Naive thymus-derived CD4-positive, alpha-beta T cell (primary cell): ENCODE measurements around the gene PDE9A. TPM values are rescaled to one million over a fixed set of nuclear protein-coding genes. Genes with fewer than 3 reads are reported as not detected.

Experiments
- ATAC-seq: fragments of 150-1000 bp; cut with Tn5 transposase; 2 replicates; pipeline ENCODE4 v1.10.0; 2021; ENCODE audit warnings: mild to moderate bottlenecking, moderate library complexity
- CTCF ChIA-PET: fragments of 350-600 bp; sonication (Branson Sonifier 250); formaldehyde crosslinking; loops from one replicate; lab custom pipeline; 2021; ENCODE audit warnings: antibody characterized with exemption; lab: Charles Lee
- POLR2A ChIA-PET: fragments of 350-600 bp; sonication (Branson Sonifier 250); formaldehyde crosslinking; loops from one replicate; lab custom pipeline; 2021; ENCODE audit warnings: antibody characterized with exemption, inconsistent platforms; lab: Charles Lee
- DNase-seq, 9 donors: peaks; one replicate each; pipeline versions ENCODE4 v3.0.0 to v3.0.0-alpha.2; 2020 to 2022; ENCODE audit warnings: mixed read lengths in 1 of 9
- H3K27ac ChIP-seq: one replicate; pipeline ENCODE4 v1.7.0; 2013; ENCODE audit warnings: mild to moderate bottlenecking, low read depth, low read length, moderate library complexity
- H3K27me3 ChIP-seq, 2 donors: one replicate each; pipeline ENCODE4 v1.7.0; 2013; ENCODE audit warnings: low read length in 2 of 2, mild to moderate bottlenecking in 2 of 2, moderate library complexity in 2 of 2; ENCODE audit not compliant: control insufficient read depth in 2 of 2, insufficient read depth in 2 of 2
- H3K36me3 ChIP-seq, 3 experiments: 1 replicate in 2 of 3; 2 replicates in 1 of 3; pipeline ENCODE4 v1.7.0; 2013; ENCODE audit warnings: low read length in 3 of 3, mild to moderate bottlenecking in 3 of 3, moderate library complexity in 1 of 3; ENCODE audit not compliant: insufficient read depth in 3 of 3, control insufficient read depth in 2 of 3
- H3K4me1 ChIP-seq, 2 donors: one replicate each; pipeline ENCODE4 v1.7.0; 2013; ENCODE audit warnings: low read length in 2 of 2, mild to moderate bottlenecking in 2 of 2, moderate library complexity in 1 of 2; ENCODE audit not compliant: control insufficient read depth in 2 of 2, insufficient read depth in 2 of 2
- H3K4me3 ChIP-seq: 2 replicates; pipeline ENCODE4 v1.7.0; 2013; ENCODE audit warnings: mild to moderate bottlenecking, low read length
- H3K9me3 ChIP-seq, 3 experiments: 1 replicate in 2 of 3; 2 replicates in 1 of 3; pipeline ENCODE4 v1.7.0; 2013; ENCODE audit warnings: low read length in 3 of 3; ENCODE audit not compliant: control insufficient read depth in 2 of 3
- H3K27ac Mint-ChIP-seq, 9 donors: one replicate each; pipeline ENCODE4 v1.8.0; 2020 to 2022; ENCODE audit warnings: mixed read lengths in 9 of 9, mild to moderate bottlenecking in 8 of 9, moderate library complexity in 5 of 9, inconsistent platforms in 2 of 9
- H3K27me3 Mint-ChIP-seq, 5 donors: one replicate each; pipeline ENCODE4 v1.8.0; 2021 to 2022; ENCODE audit warnings: mixed read lengths in 5 of 5, mild to moderate bottlenecking in 1 of 5
- H3K36me3 Mint-ChIP-seq, 5 donors: one replicate each; pipeline ENCODE4 v1.8.0; 2020 to 2022; ENCODE audit warnings: mixed read lengths in 5 of 5, mild to moderate bottlenecking in 3 of 5, inconsistent platforms in 1 of 5
- H3K4me1 Mint-ChIP-seq, 7 donors: one replicate each; pipeline ENCODE4 v1.8.0; 2020 to 2022; ENCODE audit warnings: mixed read lengths in 7 of 7, mild to moderate bottlenecking in 3 of 7, inconsistent platforms in 1 of 7
- H3K4me3 Mint-ChIP-seq, 10 donors: one replicate each; pipeline ENCODE4 v1.8.0; 2020 to 2022; ENCODE audit warnings: mild to moderate bottlenecking in 10 of 10, mixed read lengths in 10 of 10, moderate library complexity in 6 of 10, inconsistent platforms in 2 of 10
- H3K9me3 Mint-ChIP-seq, 11 donors: one replicate each; pipeline ENCODE4 v1.8.0; 2020 to 2022; ENCODE audit warnings: mixed read lengths in 11 of 11, mild to moderate bottlenecking in 4 of 11, inconsistent platforms in 1 of 11, moderate library complexity in 1 of 11
- intact Hi-C, 2 donors: fragments of 100-400 bp; cut with micrococcal nuclease; formaldehyde crosslinking; loops; one replicate each; pipeline ENCODE4 v1.15.1; 2023
- polyA plus RNA-seq, 2 donors: library from polyadenylated mRNA; unstranded; fragments of 300-500 nt; fragmentation: Illumina TruSeq; gene quantifications; one replicate each; pipeline ENCODE4 v1.2.3, GENCODE V29; 2021
- total RNA-seq, 6 experiments: library from RNA in 5 of 6; stranded (reverse) in 5 of 6; gene quantifications; 1 replicate in 5 of 6; 2 replicates in 1 of 6; pipeline ENCODE4 v1.2.3 and lab custom pipeline; 2021 to 2026

The PDE9A gene
- total and polyA plus RNA-seq, 7 experiments from 2014 or later, result 5.9 to 18.4 (median 14.7) TPM

- no peaks in the 10 kb centered on the region for H3K36me3 ChIP-seq
- no peak overlapping the region for H3K4me3 ChIP-seq
- H3K36me3 Mint-ChIP-seq, result no peaks in the 10 kb centered on the region
- no peaks in the 10 kb centered on the region for H3K4me1 Mint-ChIP-seq
- H3K9me3 Mint-ChIP-seq, result no peaks in the 10 kb centered on the region
- POLR2A ChIA-PET, result no interaction called here
- no peak overlapping the region for H3K4me3 Mint-ChIP-seq
- intact Hi-C loops, result no loop called here
- H3K4me1 ChIP-seq, result no peaks in the 10 kb centered on the region
- ATAC-seq, result no peak
- H3K27me3 Mint-ChIP-seq, result peaks cover 0 to 16% (median 3%) of the 10 kb centered on the region in 5 donors
- no peak overlapping the region for H3K27ac Mint-ChIP-seq
- H3K9me3 ChIP-seq, result no peaks in the 10 kb centered on the region
- no peaks in the 10 kb centered on the region for H3K27me3 ChIP-seq
- H3K27ac ChIP-seq, result no peak overlapping the region
- CTCF ChIA-PET, result no interaction called here
- no peak for DNase-seq
Observed at GRCh38 chr21:42638266-42638863, 15.1 kb upstream of the PDE9A start.

- POLR2A ChIA-PET, result no interaction called here
- no peak for DNase-seq
- H3K27ac Mint-ChIP-seq, result no peak overlapping the region
Observed at GRCh38 chr21:42639646-42640152, 13.7 kb upstream of the PDE9A start.

GRCh38 chr21:42640486-42640885, 12.9 kb upstream of the PDE9A start:
- no peaks in the 10 kb centered on the region for H3K4me1 ChIP-seq
- intact Hi-C loops, result no loop called here
- ATAC-seq, result no peak
- Mint-ChIP-seq H3K9me3 (no peaks in the 10 kb centered on the region), H3K36me3 (no peaks in the 10 kb centered on the region), H3K27me3 (peaks cover 0 to 16% (median 3%) of the 10 kb centered on the region in 5 donors), H3K27ac (peak overlapping the region in 1 of 9 donors; percentile 20), H3K4me3 (no peak overlapping the region), H3K4me1 (no peaks in the 10 kb centered on the region)
- no peak overlapping the region for H3K4me3 ChIP-seq
- ChIA-PET POLR2A (no interaction called here), CTCF (interaction anchor here (1.2 kb wide), 1 partner anchor 13 kb away, joined by 3 read pairs; the partner anchor contains the start of gene PDE9A)
- H3K9me3 ChIP-seq, result no peaks in the 10 kb centered on the region
- DNase-seq, result no peak
- H3K36me3 ChIP-seq, result no peaks in the 10 kb centered on the region
- H3K27ac ChIP-seq, result no peak overlapping the region
- no peaks in the 10 kb centered on the region for H3K27me3 ChIP-seq

More at GRCh38 chr21:42639646-42640152, 13.7 kb upstream of the PDE9A start:
- H3K9me3 Mint-ChIP-seq, result no peaks in the 10 kb centered on the region
- CTCF ChIA-PET, result no interaction called here
- intact Hi-C loops, result no loop called here
- no peaks in the 10 kb centered on the region for H3K4me1 Mint-ChIP-seq
- no peak overlapping the region for H3K4me3 Mint-ChIP-seq
- Histone ChIP-seq H3K4me3 (no peak overlapping the region), H3K9me3 (no peaks in the 10 kb centered on the region), H3K27ac (no peak overlapping the region), H3K4me1 (no peaks in the 10 kb centered on the region), H3K36me3 (no peaks in the 10 kb centered on the region), H3K27me3 (no peaks in the 10 kb centered on the region)
- peaks cover 0 to 16% (median 3%) of the 10 kb centered on the region in 5 donors for H3K27me3 Mint-ChIP-seq
- H3K36me3 Mint-ChIP-seq, result no peaks in the 10 kb centered on the region
- ATAC-seq, result no peak

- CTCF ChIA-PET, result interaction anchor here (1.2 kb wide), 1 partner anchor 12 kb away, joined by 3 read pairs; the partner anchor contains the start of gene PDE9A
- intact Hi-C loops, result no loop called here
- Mint-ChIP-seq H3K9me3 (no peaks in the 10 kb centered on the region), H3K27me3 (peaks cover 0 to 16% (median 3%) of the 10 kb centered on the region in 5 donors), H3K4me3 (no peak overlapping the region), H3K36me3 (no peaks in the 10 kb centered on the region), H3K27ac (no peak overlapping the region), H3K4me1 (no peaks in the 10 kb centered on the region)
- no peak for DNase-seq
- Histone ChIP-seq H3K36me3 (no peaks in the 10 kb centered on the region), H3K9me3 (no peaks in the 10 kb centered on the region), H3K27ac (no peak overlapping the region), H3K4me3 (no peak overlapping the region), H3K27me3 (no peaks in the 10 kb centered on the region), H3K4me1 (no peaks in the 10 kb centered on the region)
- ATAC-seq, result no peak
- POLR2A ChIA-PET, result interaction anchor here (0.7 kb wide), 1 partner anchor 17 kb away, joined by 3 read pairs; no protein-coding TSS in a partner anchor
Observed at GRCh38 chr21:42641311-42642218, 11.9 kb upstream of the PDE9A start.

- Mint-ChIP-seq H3K27ac (no peak overlapping the region), H3K27me3 (peaks cover 0 to 16% (median 3%) of the 10 kb centered on the region in 5 donors), H3K9me3 (no peaks in the 10 kb centered on the region), H3K36me3 (no peaks in the 10 kb centered on the region), H3K4me3 (no peak overlapping the region), H3K4me1 (no peaks in the 10 kb centered on the region)
- ChIA-PET CTCF (no interaction called here), POLR2A (no interaction called here)
- no peak overlapping the region for H3K4me3 ChIP-seq
- ATAC-seq (no peak), DNase-seq (no peak)
- H3K4me1 ChIP-seq, result no peaks in the 10 kb centered on the region
- H3K36me3 ChIP-seq, result no peaks in the 10 kb centered on the region
- no peaks in the 10 kb centered on the region for H3K9me3 ChIP-seq
- no peaks in the 10 kb centered on the region for H3K27me3 ChIP-seq
- intact Hi-C loops, result no loop called here
- no peak overlapping the region for H3K27ac ChIP-seq
Observed at GRCh38 chr21:42642219-42642745, 11.1 kb upstream of the PDE9A start.

- no peaks in the 10 kb centered on the region for H3K4me1 Mint-ChIP-seq
- peaks cover 0 to 16% (median 3%) of the 10 kb centered on the region in 5 donors for H3K27me3 Mint-ChIP-seq
- intact Hi-C loops, result no loop called here
- ChIA-PET POLR2A (interaction anchor here (0.6 kb wide), 1 partner anchor 63 kb away, joined by 3 read pairs; no protein-coding TSS in a partner anchor), CTCF (interaction anchor here (1.5 kb wide), 1 partner anchor 9 kb away, joined by 5 read pairs; no protein-coding TSS in a partner anchor)
- Histone ChIP-seq H3K9me3 (no peaks in the 10 kb centered on the region), H3K27me3 (no peaks in the 10 kb centered on the region), H3K27ac (no peak overlapping the region), H3K4me1 (no peaks in the 10 kb centered on the region), H3K36me3 (no peaks in the 10 kb centered on the region), H3K4me3 (no peak overlapping the region)
- no peaks in the 10 kb centered on the region for H3K36me3 Mint-ChIP-seq
- no peak for DNase-seq
- H3K9me3 Mint-ChIP-seq, result no peaks in the 10 kb centered on the region
- no peak overlapping the region for H3K4me3 Mint-ChIP-seq
- peak overlapping the region in 1 of 9 donors; percentile 46 for H3K27ac Mint-ChIP-seq
- ATAC-seq, result no peak
Observed at GRCh38 chr21:42644223-42645208, 8.9 kb upstream of the PDE9A start.
